ENCODE results near the gene COL23A1. TPM values are rescaled to one million over a fixed set of nuclear protein-coding genes. Genes with fewer than 3 reads are reported as not detected.

Gene COL23A1
- total and polyA plus RNA-seq, 2 of the 8 experiments (the other 6 are each of a cell fraction or from before 2014, with no cell fraction given), result 3.1 to 4.7 TPM

- Histone ChIP-seq H4K20me1 (replicated peaks in 1 of 2; ENCODE audit: control insufficient read depth in 1 of 2, insufficient read depth in 2 of 2, low read length in 2 of 2) (no peaks in the 10 kb centered on the region), H3K79me2 (ENCODE audit: control insufficient read depth in 1 of 2, insufficient read depth in 2 of 2, low read length in 2 of 2) (no peaks in the 10 kb centered on the region), H2BK120ac (replicated peaks; ENCODE audit: low read depth, low read length) (no peak overlapping the region), H3K56ac (replicated peaks; ENCODE audit: insufficient read length, low read depth, low read length) (no peak overlapping the region), H3K9ac (replicated peaks in 1 of 4; ENCODE audit: extremely low read depth in 1 of 4, low read depth in 3 of 4, low read length in 3 of 4) (no peak overlapping the region), H3K9me3 (ENCODE audit: insufficient read depth in 2 of 2, low read depth in 1 of 2, low read length in 1 of 2) (peaks cover 15 to 17% of the 10 kb centered on the region in 2 experiments), H4K5ac (ENCODE audit: insufficient read length, low read depth, low read length) (no peak overlapping the region), H3K18ac (ENCODE audit: extremely low read depth, low read length) (no peak overlapping the region; the same call in 1 of the 2 replicates), H3K36me3 (ENCODE audit: control insufficient read depth in 2 of 4, insufficient read depth in 4 of 4, low read length in 3 of 4) (no peaks in the 10 kb centered on the region), H2BK12ac (ENCODE audit: low read depth, low read length) (no peak overlapping the region), H2BK5ac (ENCODE audit: low read depth, low read length) (no peak overlapping the region; the same call in 1 of the 2 replicates), H2BK20ac (ENCODE audit: low read length) (0 out of 2 replicates have a peak overlapping the region, but pooled peaks have one; percentile 48), H2BK15ac (ENCODE audit: low read length) (no peak overlapping the region), H3K4me1 (replicated peaks in 1 of 4; ENCODE audit: control insufficient read depth in 3 of 4, insufficient read depth in 4 of 4, low read length in 3 of 4) (peaks cover 0 to 7% (median 5%) of the 10 kb centered on the region in 4 experiments; a peak in 4 of 7 replicates), H3K4ac (replicated peaks; ENCODE audit: insufficient read length, low read depth, low read length) (no peak overlapping the region), H4K8ac (ENCODE audit: extremely low read depth, insufficient read depth, low read length) (peak overlapping the region; percentile 3; the same call in 1 of the 2 replicates), H3K4me3 (ENCODE audit: extremely low read depth in 1 of 4, insufficient read depth in 2 of 4, low read depth in 3 of 4, low read length in 4 of 4) (no peak overlapping the region), H3K27ac (ENCODE audit: low read depth, low read length) (no peak overlapping the region), H2AK5ac (ENCODE audit: low read depth, low read length) (no peak overlapping the region), H2AFZ (ENCODE audit: low read length) (no peak overlapping the region), H3K79me1 (ENCODE audit: low read depth, low read length) (peaks cover 4% of the 10 kb centered on the region; the same call in 1 of the 2 replicates), H3K27me3 (replicated peaks in 1 of 4; ENCODE audit: control insufficient read depth in 3 of 4, extremely low read depth in 1 of 4, insufficient read depth in 3 of 4, low read length in 3 of 4) (no peaks in the 10 kb centered on the region), H3K23ac (ENCODE audit: insufficient read length) (no peak overlapping the region), H3K14ac (ENCODE audit: insufficient read length) (no peak overlapping the region), H4K91ac (replicated peaks; ENCODE audit: insufficient read length, low read length) (no peak overlapping the region), H3K23me2 (ENCODE audit: low read depth, low read length) (no peaks in the 10 kb centered on the region), H3K4me2 (ENCODE audit: insufficient read depth in 1 of 2, low read depth in 2 of 2, low read length in 2 of 2) (no peak overlapping the region)
- 92% methylated on average over 11 of the region's 12 CpGs; no CpG with 5 or more reads in 1 of the 2 experiments for WGBS, 2 experiments (ENCODE audit: extremely low coverage in 1 of 2, insufficient coverage in 1 of 2, insufficient read length in 1 of 2, insufficient replicate concordance in 2 of 2, low coverage in 1 of 2, low lambda C conversion rate in 2 of 2, missing lambda C conversion rate in 1 of 2)
- FAIRE-seq, result no peak
- ChIA-PET CTCF (ENCODE audit: partially characterized antibody) (interaction anchor here (0.8 to 2.3 kb wide), 6 partner anchors 11 to 156 kb away, joined by 3 to 9 read pairs (median 3); no protein-coding TSS in a partner anchor), POLR2A (ENCODE audit: partially characterized antibody) (no interaction called here)
- no peak for DNase-seq (ENCODE audit: low read depth in 1 of 2, low spot score in 2 of 2)
- TF ChIP-seq CBX8 (IDR thresholded peaks at IDR 0.05; ENCODE audit: borderline replicate concordance, low read depth, low read length) (no peak), RFX5 (IDR thresholded peaks at IDR 0.05; ENCODE audit: borderline replicate concordance, low read depth, low read length) (no peak)
Observed at GRCh38 chr5:178367736-178368120, 222.5 kb downstream of the COL23A1 start.

Data from H1 (cell line).